Activated naive CD4-positive, alpha-beta T cell treated with anti-CD3 and anti-CD28 coated beads, Interleukin-2, amount 50 U/mL, for 72 hours (primary cell): ENCODE results near the gene NRXN3. TPM values are rescaled to one million over a fixed set of nuclear protein-coding genes. Genes with fewer than 3 reads are reported as not detected.

Experiments
- ATAC-seq, 2 donors: fragments of 150-1000 bp; cut with Tn5 transposase; 2 replicates each; pipeline ENCODE4 v1.10.0; 2021; ENCODE audit warnings: mild to moderate bottlenecking in 2 of 2, moderate library complexity in 2 of 2
- DNase-seq, 2 donors: peaks; one replicate each; pipeline ENCODE4 v3.0.0; 2021 to 2022; ENCODE audit warnings: low spot score in 2 of 2
- H3K27ac Mint-ChIP-seq, 2 donors: one replicate each; pipeline ENCODE4 v1.8.0; 2022; ENCODE audit warnings: mild to moderate bottlenecking in 2 of 2, mixed read lengths in 2 of 2
- H3K36me3 Mint-ChIP-seq, 2 donors: one replicate each; pipeline ENCODE4 v1.8.0; 2022; ENCODE audit warnings: mixed read lengths in 2 of 2
- H3K9me3 Mint-ChIP-seq, 2 donors: one replicate each; pipeline ENCODE4 v1.8.0; 2022; ENCODE audit warnings: mixed read lengths in 2 of 2
- total RNA-seq, 2 donors: library from RNA; stranded (reverse); gene quantifications; one replicate each; pipeline ENCODE4 v1.2.3, GENCODE V29; 2022

NRXN3 gene
- total RNA-seq, 2 donors from 2014 or later = not detected

DNA sequence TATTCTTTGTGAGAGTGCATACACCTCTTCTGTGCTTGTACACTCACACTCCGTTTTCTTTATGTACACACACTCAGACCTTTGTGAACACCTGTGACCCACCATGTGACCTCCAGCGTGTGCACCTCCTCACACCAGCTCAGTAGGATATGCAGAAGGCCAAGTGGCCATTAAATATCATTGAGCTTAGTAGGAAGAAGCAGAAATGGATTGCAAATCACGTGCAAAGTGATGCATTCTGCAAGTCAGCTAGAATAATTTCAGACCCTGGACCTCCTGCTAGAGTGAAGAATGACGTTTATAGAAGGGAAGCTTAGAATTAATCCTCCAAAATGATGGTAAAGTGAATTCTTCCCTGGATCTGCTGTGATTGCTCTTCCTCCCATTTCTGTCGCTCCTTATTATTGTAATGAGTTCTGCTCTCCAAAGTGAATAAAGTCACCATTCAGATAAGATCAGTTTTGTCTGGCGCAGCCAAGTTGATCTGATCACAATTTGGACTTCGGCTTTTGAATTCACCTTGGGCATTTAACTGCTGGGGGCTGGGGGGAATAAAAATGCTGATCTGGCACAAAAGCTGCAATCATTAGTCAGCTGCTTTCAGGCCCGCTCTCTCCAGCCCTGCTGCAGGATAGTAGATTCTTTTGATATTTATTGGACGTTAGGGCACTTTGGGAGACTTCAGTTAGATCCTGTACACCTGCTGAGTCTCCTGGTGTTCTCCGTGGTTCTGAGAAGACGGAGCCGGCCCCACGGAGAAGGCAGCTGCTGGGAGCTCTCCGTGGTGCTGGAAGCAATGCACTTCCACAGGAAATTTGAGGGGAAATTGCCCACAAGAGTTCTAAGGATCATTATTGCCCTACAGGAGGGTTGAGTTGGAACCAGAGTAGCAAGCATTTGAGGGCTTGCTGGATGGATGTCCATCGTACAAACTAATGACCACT, 12.4 kb upstream of the NRXN3 start:
- DNase-seq = no peak
- Mint-ChIP-seq H3K9me3 (no peaks in the 10 kb centered on the region), H3K36me3 (no peaks in the 10 kb centered on the region)

DNA sequence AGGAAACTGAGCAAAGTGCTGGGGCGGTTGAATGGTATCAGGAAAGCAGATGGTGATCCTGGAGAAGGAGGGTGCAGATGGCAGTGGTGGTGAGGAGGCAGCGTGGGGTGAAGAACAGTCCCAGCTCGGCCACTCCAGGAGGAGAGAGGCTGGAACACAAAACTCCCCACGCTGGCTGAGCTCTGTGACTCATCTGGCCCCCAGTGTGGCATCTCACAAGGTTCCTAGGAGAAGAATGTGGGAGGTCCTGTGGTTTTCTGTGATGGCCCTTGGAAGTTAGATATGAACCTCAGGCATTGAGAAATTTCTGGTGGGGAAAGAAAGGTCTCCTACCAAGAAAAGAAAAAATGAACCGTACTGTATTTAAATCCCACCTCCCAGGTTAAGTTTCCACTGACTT, 8.0 kb upstream of the NRXN3 start:
- no peak for ATAC-seq
- Mint-ChIP-seq H3K9me3 (no peaks in the 10 kb centered on the region), H3K27ac (no peak overlapping the region), H3K36me3 (no peaks in the 10 kb centered on the region)
- DNase-seq = no peak

More for the DNA sequence above, 12.4 kb upstream of the NRXN3 start:
- no peak for ATAC-seq
- H3K27ac Mint-ChIP-seq = no peak overlapping the region

DNA sequence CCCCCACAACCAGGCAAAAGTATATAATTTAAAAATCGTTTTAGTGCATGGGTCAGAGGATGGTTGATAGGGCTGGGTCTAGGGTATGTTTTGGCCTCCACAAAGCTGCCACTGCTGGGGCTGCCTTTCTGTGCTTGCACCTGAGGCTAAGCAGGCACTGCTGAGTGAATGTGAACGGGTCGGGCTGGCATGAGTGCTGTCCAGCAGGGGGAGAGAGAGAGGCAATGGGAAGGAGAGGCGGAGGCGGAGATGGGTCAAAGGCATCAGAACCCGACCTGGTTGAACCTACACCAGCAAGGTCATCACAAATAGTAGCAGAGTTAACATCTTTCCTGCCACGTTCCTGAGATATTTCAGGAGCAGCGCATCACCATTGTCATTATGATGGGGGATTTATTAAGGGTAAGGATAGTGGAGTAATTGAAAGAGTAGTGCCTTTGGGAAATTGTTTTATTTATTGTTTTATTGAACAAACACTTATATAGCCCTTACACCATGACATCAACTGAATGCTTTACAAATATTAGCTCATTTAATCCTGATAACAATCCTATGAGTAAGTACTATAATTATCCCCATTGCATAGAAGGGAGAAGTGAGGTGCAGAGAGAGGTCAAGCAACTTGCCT, 5.8 kb upstream of the NRXN3 start:
- Mint-ChIP-seq H3K36me3 (no peaks in the 10 kb centered on the region), H3K9me3 (no peaks in the 10 kb centered on the region), H3K27ac (no peak overlapping the region)
- peak in 1 of 2 donors; percentile 24 for DNase-seq
- peak in 1 of 2 donors; percentile 46 for ATAC-seq

DNA sequence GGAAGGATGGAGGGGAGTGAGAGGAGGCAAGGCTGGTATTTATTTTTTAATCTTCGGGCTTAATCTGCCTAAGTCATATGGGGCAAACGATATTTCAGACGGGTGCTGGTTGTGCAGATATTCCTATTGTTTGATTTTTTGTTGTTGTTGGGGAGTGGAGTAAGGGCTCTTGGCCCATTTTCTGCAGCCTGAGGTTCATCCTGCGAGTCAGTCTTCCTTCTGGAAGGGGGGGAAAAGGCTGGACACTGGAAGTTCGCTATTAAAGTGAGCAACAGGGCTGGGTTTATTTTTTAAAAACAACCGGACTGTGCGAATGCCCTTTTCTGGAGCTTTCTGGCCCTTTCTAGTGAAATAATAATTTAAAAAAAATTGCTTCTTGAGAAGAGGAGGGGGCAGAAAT, 2.3 kb downstream of the NRXN3 start:
- Mint-ChIP-seq H3K9me3 (no peaks in the 10 kb centered on the region), H3K36me3 (no peaks in the 10 kb centered on the region), H3K27ac (no peak overlapping the region)
- DNase-seq (no peak), ATAC-seq (no peak)

DNA sequence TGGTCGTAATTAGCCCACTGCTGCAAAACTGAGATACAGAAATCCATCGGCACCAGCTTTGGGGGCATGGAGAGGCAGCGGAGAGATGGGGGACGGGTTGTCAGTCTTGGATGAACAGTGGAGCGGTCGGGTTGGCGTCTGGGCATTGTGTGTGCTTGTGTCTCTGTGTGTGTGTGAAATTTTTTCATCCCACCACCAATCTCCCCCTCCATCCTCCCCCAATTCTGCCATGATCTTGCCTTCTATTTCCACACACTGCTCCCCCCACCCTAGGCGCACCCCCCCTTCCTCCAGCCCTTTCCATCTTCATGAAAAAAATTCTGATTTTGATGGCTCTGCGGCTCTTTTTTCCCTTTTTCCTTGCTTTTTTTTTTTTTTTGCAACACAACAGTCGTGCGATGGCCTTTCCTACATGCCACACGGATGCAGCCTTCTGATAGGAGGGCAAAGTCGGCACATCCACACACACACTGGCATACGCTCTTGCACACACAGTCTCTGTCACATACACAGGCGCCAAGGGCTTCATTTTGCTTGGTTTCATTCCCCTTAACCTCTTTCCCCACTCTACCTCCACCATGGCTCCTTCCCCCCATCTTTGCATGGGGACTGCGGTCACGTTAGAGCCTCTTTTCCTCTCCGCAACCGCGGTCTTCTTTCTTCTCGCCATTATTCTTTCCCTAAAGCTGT, 3.3 kb downstream of the NRXN3 start:
- Mint-ChIP-seq H3K9me3 (no peaks in the 10 kb centered on the region), H3K27ac (no peak overlapping the region), H3K36me3 (no peaks in the 10 kb centered on the region)
- no peak for ATAC-seq
- DNase-seq = no peak

DNA sequence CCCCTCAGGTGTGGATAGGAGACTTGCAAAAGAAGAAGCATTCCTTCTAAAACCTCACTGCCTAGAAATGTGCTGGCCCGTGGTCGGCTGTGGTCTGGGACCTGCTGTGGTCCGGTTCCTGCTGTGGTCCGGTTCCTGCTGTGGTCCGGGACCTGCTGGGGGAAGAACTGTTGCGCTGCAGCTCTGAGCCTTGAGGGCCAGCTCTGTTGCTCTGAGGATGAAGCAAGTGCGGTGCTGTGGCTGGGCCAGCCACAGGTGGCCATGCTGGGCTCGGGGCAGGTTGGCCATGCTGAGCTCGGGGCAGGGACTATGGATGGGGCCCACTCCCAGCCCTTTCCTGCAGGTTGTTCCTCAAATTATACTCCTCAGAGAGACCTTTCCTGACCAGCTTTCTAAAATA, 5.2 kb downstream of the NRXN3 start:
- Mint-ChIP-seq H3K36me3 (no peaks in the 10 kb centered on the region), H3K27ac (no peak overlapping the region)
- ATAC-seq = no peak

DNA sequence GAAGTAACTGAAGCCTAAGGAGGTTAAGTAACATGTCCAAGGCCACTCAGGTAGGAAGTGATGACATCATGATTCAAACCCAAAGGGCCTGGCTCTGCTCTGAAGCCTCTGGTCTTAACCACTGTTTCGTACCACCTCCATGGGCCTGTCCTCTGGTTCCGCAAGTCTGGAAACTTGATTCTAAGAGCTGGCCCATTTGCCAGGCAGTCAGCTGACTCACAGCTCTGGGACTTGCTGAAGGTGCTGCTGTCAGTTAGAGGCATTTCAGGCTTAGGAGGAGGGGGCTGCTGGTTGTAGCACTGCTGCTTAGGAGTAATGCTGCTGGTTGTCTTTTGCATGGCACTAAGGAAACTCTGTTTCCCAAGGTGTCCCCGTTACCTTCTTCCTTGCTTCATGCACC, 7.9 kb downstream of the NRXN3 start:
- H3K36me3 Mint-ChIP-seq = no peaks in the 10 kb centered on the region
- DNase-seq (no peak), ATAC-seq (no peak)
- H3K27ac Mint-ChIP-seq = no peak overlapping the region
- H3K9me3 Mint-ChIP-seq = no peaks in the 10 kb centered on the region

More for the DNA sequence above, 5.2 kb downstream of the NRXN3 start:
- no peak for DNase-seq
- H3K9me3 Mint-ChIP-seq = no peaks in the 10 kb centered on the region

DNA sequence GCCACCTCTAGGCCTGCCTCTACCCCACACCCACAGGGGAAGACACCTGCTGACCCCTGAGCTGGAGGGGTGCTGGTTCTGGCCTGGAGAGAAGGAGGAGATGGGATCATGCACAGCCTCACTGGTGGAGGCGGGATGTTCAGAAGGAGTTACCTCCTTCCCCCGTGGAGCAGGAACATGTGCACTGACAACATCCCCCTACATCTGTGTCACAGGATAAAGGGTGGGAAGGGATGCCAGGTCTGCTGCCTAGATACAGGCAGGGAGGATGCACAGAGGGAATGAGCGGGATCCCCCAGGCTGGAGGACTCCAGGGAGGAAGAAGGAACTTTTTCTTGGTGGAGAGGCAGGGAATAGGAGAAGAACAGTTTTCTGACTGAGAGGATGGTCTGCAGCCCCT, 8.8 kb downstream of the NRXN3 start:
- Mint-ChIP-seq H3K36me3 (no peaks in the 10 kb centered on the region), H3K27ac (peak overlapping the region in 1 of 2 donors; percentile 40), H3K9me3 (no peaks in the 10 kb centered on the region)
- no peak for ATAC-seq
- no peak for DNase-seq

DNA sequence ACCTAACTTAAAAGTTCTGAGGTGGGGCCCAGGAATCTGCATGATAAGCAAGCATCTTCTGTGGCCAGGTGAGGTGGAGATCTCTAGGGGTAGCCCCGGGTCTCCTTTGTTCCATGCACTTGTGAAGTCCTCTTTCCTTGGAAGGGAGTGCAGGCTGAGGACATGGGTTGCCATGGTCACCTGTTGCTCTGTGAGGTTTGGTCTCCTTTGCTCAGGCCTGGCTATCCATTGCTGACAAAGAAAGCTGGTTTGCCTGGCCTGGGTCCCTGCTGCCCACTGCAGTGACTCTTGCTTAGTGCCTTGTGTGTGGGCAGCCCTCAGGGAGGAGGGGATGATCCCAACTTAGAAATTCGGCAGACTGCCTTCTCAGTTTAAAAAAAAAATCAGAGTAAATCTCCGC, 11.1 kb downstream of the NRXN3 start:
- H3K27ac Mint-ChIP-seq = no peak overlapping the region
- no peaks in the 10 kb centered on the region for H3K9me3 Mint-ChIP-seq
- H3K36me3 Mint-ChIP-seq = no peaks in the 10 kb centered on the region
- DNase-seq = no peak
- ATAC-seq = no peak

DNA sequence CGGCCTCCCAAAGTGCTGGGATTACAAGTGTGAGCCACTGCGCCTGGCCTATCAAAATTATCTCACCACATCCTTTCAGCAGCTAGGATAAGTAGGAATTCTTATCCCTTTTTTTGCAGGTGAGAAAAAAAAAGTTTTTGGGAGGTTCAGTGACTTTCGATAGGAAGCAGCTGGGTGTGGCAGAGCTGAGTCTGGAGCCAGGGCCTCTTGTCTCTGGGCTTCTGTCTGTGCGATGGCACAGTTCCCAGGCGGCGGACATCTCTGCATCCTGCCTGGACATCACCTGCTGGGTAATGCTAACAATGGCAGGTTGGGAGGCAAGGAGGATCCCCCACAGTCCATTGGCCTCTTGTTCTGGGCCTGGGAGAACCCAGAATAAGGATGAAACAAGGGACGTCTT, 12.5 kb downstream of the NRXN3 start:
- no peaks in the 10 kb centered on the region for H3K36me3 Mint-ChIP-seq
- DNase-seq = no peak
- H3K9me3 Mint-ChIP-seq = no peaks in the 10 kb centered on the region
- no peak overlapping the region for H3K27ac Mint-ChIP-seq
- ATAC-seq = no peak

DNA sequence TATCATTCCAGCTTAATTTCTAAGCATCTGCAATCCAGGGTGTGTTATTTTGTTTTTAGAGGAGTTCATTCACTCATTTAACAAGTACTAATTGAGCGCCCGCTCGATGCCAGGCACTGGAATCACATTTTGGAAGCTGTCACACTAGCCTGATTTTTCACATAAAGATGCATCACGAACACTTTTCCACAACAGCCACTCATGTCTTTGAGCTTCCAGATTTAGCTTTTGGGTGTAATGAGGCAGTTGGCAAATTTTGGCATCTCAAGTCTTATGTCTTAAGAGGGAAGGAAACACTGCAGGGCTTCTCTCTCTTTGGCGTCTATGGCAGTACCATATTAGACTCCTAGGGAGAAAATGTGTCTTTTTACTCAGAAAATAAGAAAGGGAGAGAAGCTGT, 14.0 kb downstream of the NRXN3 start:
- Mint-ChIP-seq H3K9me3 (no peaks in the 10 kb centered on the region), H3K36me3 (no peaks in the 10 kb centered on the region), H3K27ac (no peak overlapping the region)
- DNase-seq (no peak), ATAC-seq (no peak)

DNA sequence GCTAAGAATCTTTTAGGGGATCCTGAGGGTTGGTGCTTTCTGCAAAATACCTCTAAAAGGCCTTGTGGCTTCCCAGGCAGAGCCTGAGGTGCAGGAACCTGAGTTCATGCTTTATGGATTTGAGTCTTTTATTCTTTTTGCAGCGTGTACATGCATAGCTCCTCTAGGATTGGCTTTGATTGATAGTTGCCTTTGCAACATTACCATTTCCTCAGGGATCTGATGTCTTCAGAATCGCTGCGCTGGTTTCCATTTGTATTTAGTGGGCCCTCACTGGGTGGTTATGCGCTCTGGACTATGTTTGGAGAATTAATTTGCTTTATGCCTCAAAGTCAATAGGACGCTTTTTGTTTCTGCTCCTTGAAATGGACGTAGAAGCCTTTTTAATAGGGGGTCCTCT, 16.1 kb downstream of the NRXN3 start:
- no peak for DNase-seq
- peaks cover 0 to 7% of the 10 kb centered on the region in 2 donors for H3K9me3 Mint-ChIP-seq
- no peaks in the 10 kb centered on the region for H3K36me3 Mint-ChIP-seq
- ATAC-seq = no peak
- no peak overlapping the region for H3K27ac Mint-ChIP-seq

DNA sequence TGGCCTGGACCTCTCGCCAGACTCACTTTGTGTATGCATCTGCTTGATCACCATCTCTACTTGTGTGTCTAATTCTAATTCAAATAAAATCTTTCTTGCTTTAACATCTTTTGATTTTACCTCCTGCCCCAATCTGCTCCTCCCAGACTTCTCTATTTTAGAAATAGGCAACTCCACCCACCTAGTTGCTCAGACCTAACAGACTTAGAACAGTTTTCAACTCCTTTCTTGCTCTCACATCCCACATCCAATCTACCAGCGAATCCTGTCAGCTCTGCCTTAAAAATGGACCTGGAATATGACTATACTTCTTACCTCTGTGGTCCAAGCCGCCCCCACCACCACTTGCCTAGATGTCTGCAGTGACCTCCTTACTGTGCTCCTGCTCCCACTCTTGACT, 18.7 kb downstream of the NRXN3 start:
- no peaks in the 10 kb centered on the region for H3K36me3 Mint-ChIP-seq

DNA sequence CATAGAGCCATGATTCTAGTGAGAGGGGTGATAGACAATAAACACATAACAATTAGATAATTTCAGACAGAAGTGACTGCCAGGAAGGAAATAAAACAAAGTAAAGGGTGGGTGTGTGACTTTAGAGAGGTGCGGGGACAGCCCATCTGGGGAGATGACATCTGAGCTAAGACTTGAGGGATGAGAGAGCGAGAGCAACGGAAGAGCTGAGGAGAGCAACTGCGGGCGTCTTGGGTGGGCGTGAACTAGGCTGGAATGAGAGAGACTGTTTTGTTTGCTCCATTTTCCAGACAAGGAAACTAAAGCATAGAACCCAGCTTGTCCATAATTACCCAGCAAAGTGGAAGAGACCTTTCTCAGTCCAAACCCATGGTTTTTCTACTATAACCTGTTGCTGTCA, 25.3 kb downstream of the NRXN3 start:
- ATAC-seq (no peak), DNase-seq (no peak)
- H3K9me3 Mint-ChIP-seq = peaks cover 0 to 8% of the 10 kb centered on the region in 2 donors
- H3K36me3 Mint-ChIP-seq = no peaks in the 10 kb centered on the region
- H3K27ac Mint-ChIP-seq = no peak overlapping the region

More for the DNA sequence above, 18.7 kb downstream of the NRXN3 start:
- H3K27ac Mint-ChIP-seq = no peak overlapping the region
- peaks cover 0 to 9% of the 10 kb centered on the region in 2 donors for H3K9me3 Mint-ChIP-seq
- DNase-seq (no peak), ATAC-seq (no peak)

DNA sequence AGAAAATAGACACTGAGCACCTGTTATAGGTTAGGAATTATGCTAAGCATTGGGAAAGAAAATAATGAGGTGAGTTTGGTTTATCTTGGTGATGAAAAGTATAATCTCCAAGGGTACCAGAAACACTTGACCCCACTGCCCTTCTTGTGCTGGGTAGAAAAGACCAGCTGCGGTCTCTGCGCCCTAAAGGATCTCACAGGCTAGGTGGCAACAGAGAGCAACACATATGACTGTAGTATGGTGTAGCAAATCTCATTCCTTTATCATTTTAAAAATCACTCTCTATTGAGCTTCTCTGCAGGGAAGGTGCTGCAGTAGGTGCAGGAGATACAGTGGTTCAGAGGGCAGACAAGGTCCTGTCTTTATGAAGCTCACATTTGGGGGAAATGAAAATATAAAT, 26.1 kb downstream of the NRXN3 start:
- Mint-ChIP-seq H3K27ac (no peak overlapping the region), H3K9me3 (peaks cover 0 to 6% of the 10 kb centered on the region in 2 donors), H3K36me3 (no peaks in the 10 kb centered on the region)
- DNase-seq (no peak), ATAC-seq (no peak)

DNA sequence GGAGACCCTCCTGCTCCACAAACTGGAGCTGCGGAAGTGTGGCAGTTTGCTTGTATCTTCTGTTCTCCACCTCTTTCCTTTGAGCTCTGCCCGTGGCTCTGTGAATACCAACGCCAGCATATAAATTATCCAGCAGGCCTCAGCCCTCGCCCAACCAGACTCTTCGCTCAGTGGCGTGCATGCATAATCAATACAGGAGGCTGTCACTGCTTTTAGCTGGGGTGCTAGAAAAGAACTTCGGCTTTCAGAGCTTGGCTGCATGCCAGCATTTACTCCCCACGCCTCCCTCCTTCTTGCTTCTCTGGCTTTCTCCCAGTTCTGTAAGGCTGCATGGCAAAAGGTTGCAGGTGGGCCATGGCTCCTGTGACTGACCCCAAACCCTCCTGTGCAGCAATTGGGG, 26.9 kb downstream of the NRXN3 start:
- DNase-seq = no peak
- H3K9me3 Mint-ChIP-seq = peaks cover 0 to 5% of the 10 kb centered on the region in 2 donors
- H3K36me3 Mint-ChIP-seq = no peaks in the 10 kb centered on the region
- H3K27ac Mint-ChIP-seq = no peak overlapping the region
- ATAC-seq = no peak

DNA sequence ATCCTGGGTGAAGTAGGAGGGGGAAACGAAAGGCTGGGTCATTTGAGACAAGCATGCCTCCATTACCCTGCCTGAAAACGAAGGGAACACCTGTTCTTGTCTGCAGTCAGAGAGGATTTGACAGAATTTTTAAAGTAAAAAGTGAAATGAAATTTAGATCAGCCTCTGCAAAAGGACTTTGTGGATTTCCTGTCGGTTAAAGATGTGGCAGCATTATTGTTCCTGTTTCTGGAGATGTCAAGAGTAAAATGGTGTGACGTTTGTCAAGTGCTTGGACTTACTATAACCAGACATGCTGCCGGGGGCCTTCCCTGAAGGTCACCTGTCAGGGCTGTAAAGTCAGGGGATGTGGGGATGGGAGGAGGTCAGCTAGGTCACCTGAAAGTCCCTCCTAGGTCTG, 32.0 kb downstream of the NRXN3 start:
- no peak for DNase-seq
- ATAC-seq = no peak
- H3K9me3 Mint-ChIP-seq = peaks cover 7% of the 10 kb centered on the region in 2 donors
- no peaks in the 10 kb centered on the region for H3K36me3 Mint-ChIP-seq
- H3K27ac Mint-ChIP-seq = no peak overlapping the region
